Fibroblast of lung (primary cell): ENCODE measurements around the gene OR6C70.
"Not testable (repeated sequence)": the region's sequence is repeated elsewhere in the genome, so short reads cannot be mapped to it uniquely, and the experiment has no call there.

Experiments used
- CTCF ChIP-seq, 2 donors: IDR thresholded peaks in 1 of 2; conservative IDR thresholded peaks in 1 of 2; 1 replicate in 1 of 2; 2 replicates in 1 of 2; pipeline ENCODE4 v1.5.1; 2011 to 2012; ENCODE audit warnings: low read length in 2 of 2, control low read depth in 1 of 2, inconsistent platforms in 1 of 2, low read depth in 1 of 2, mild to moderate bottlenecking in 1 of 2
- EZH2 ChIP-seq: IDR thresholded peaks from 2 replicates; pipeline ENCODE4 v1.5.1; 2012; ENCODE audit warnings: low read length, control low read depth, mild to moderate bottlenecking; ENCODE audit errors: missing control alignments

- TF ChIP-seq CTCF (conservative IDR thresholded peaks at IDR 0.05 in 1 of 2, IDR thresholded peaks at IDR 0.05 in 1 of 2; ENCODE audit: low read depth in 1 of 2, low read length in 2 of 2); EZH2: not testable (repeated sequence)
Measured at GRCh38 chr12:55479136-55479535, 9.2 kb upstream of the OR6C70 start.
